IPS-18a (cell line): Measurements from ENCODE around the gene CDC5L.

Source experiments
- H3K27ac ChIP-seq: one replicate; pipeline ENCODE4 v1.5.1; 2013; ENCODE audit warnings: low read length
- H3K27me3 ChIP-seq: one replicate; pipeline ENCODE4 v1.6.1; 2013; ENCODE audit warnings: mild to moderate bottlenecking, low read length; ENCODE audit not compliant: control insufficient read depth, insufficient read depth
- H3K36me3 ChIP-seq: one replicate; pipeline ENCODE4 v1.6.1; 2013; ENCODE audit warnings: low read depth, low read length; ENCODE audit not compliant: control insufficient read depth
- H3K4me1 ChIP-seq: one replicate; pipeline ENCODE4 v1.6.1; 2013; ENCODE audit warnings: low read depth, low read length; ENCODE audit not compliant: control insufficient read depth
- H3K4me3 ChIP-seq: one replicate; pipeline ENCODE4 v1.5.1; 2013; ENCODE audit warnings: low read length
- H3K9ac ChIP-seq: one replicate; pipeline ENCODE4 v1.6.1; 2013; ENCODE audit warnings: mild to moderate bottlenecking, low read length, moderate library complexity
- H3K9me3 ChIP-seq: one replicate; pipeline ENCODE4 v1.6.1; 2013; ENCODE audit warnings: low read depth, low read length; ENCODE audit not compliant: control insufficient read depth

CDC5L gene

DNA sequence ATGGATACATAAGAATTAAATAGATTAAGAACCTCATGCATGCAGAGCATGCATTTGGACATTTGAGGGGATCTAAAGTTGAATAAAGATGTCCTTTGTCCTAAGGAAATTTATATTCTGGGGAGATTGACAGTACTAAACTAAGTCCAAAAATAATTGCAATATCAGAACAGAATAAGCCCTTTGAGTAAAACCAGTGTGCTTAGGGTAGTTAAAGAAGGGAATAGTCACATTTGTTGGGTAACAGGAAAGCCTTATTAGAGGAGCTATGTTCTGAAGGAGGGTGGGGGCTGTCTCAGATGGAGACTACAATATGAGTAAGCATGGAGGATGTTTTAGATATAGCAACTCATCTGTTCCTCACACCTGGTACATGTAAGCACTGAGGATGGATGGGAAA lies 35.8 kb downstream of the CDC5L start:
- no peaks in the 10 kb centered on the region for H3K27me3 ChIP-seq
- no peaks in the 10 kb centered on the region for H3K4me1 ChIP-seq
- H3K9me3 ChIP-seq: no peaks in the 10 kb centered on the region
- no peak overlapping the region for H3K27ac ChIP-seq
- H3K4me3 ChIP-seq: no peak overlapping the region
- no peak overlapping the region for H3K9ac ChIP-seq
- peaks cover 82% of the 10 kb centered on the region for H3K36me3 ChIP-seq

DNA sequence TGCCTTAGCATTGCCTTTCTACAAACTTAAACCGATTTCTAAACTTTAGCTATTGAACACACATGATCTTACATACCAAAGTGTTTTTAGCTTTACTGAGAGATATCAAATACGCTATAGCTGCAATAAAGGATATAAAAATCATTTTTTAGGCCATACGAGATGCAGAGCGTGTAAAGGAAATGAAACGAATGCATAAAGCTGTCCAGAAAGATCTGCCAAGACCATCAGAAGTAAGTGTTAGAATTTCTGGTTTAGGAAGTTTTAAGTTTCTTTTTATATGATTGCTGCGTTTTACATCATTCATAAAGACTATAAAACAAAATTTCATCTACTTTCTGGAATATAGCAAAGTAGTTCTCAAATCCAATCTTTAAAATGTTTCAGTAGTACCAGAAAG lies 38.4 kb downstream of the CDC5L start:
- Histone ChIP-seq H3K36me3 (peaks cover 78% of the 10 kb centered on the region), H3K9ac (no peak overlapping the region), H3K27ac (no peak overlapping the region), H3K4me1 (no peaks in the 10 kb centered on the region), H3K27me3 (no peaks in the 10 kb centered on the region), H3K4me3 (no peak overlapping the region), H3K9me3 (no peaks in the 10 kb centered on the region)

DNA sequence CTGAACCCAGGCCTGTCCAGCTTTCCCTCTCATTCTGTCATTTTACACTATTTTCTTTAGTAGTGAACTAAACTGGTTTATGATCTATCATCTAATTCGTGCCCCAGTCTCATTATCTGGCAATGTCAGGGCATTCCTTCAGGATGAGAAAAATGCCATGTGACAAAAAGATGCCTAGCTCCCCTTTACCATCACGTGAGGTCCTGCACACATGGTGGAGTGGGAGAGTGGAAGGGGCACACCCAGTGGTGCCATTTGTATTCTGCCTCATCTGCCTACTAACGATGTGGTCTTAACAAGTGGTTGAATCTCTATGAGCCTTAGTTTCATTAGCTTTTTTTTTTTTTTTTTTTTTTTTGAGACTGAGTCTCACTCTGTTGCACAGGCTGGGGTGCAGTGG lies 41.2 kb downstream of the CDC5L start:
- Histone ChIP-seq H3K36me3 (peaks cover 66% of the 10 kb centered on the region), H3K9me3 (no peaks in the 10 kb centered on the region), H3K4me3 (no peak overlapping the region), H3K27me3 (no peaks in the 10 kb centered on the region), H3K4me1 (no peaks in the 10 kb centered on the region), H3K9ac (no peak overlapping the region), H3K27ac (no peak overlapping the region)

- peaks cover 54% of the 10 kb centered on the region for H3K36me3 ChIP-seq
- no peak overlapping the region for H3K27ac ChIP-seq
- no peak overlapping the region for H3K4me3 ChIP-seq
- H3K27me3 ChIP-seq: no peaks in the 10 kb centered on the region
- H3K9me3 ChIP-seq: no peaks in the 10 kb centered on the region
- no peaks in the 10 kb centered on the region for H3K4me1 ChIP-seq
- H3K9ac ChIP-seq: no peak overlapping the region
Measured at GRCh38 chr6:44430326-44430725, 42.8 kb downstream of the CDC5L start.

- peaks cover 47% of the 10 kb centered on the region for H3K36me3 ChIP-seq
- no peaks in the 10 kb centered on the region for H3K4me1 ChIP-seq
- no peak overlapping the region for H3K27ac ChIP-seq
- no peaks in the 10 kb centered on the region for H3K9me3 ChIP-seq
- no peak overlapping the region for H3K4me3 ChIP-seq
- H3K27me3 ChIP-seq: no peaks in the 10 kb centered on the region
- no peak overlapping the region for H3K9ac ChIP-seq
Measured at GRCh38 chr6:44431118-44431725, 43.7 kb downstream of the CDC5L start.

GRCh38 chr6:44432227-44432626 lies 44.7 kb downstream of the CDC5L start:
- no peak overlapping the region for H3K9ac ChIP-seq
- H3K27ac ChIP-seq: no peak overlapping the region
- no peaks in the 10 kb centered on the region for H3K27me3 ChIP-seq
- no peak overlapping the region for H3K4me3 ChIP-seq
- H3K9me3 ChIP-seq: no peaks in the 10 kb centered on the region
- H3K36me3 ChIP-seq: peaks cover 37% of the 10 kb centered on the region
- H3K4me1 ChIP-seq: no peaks in the 10 kb centered on the region

GRCh38 chr6:44432726-44433125 lies 45.2 kb downstream of the CDC5L start:
- H3K9ac ChIP-seq: no peak overlapping the region
- no peaks in the 10 kb centered on the region for H3K4me1 ChIP-seq
- H3K9me3 ChIP-seq: no peaks in the 10 kb centered on the region
- peaks cover 32% of the 10 kb centered on the region for H3K36me3 ChIP-seq
- no peak overlapping the region for H3K4me3 ChIP-seq
- H3K27me3 ChIP-seq: no peaks in the 10 kb centered on the region
- no peak overlapping the region for H3K27ac ChIP-seq

- Histone ChIP-seq H3K27ac (no peak overlapping the region), H3K9me3 (no peaks in the 10 kb centered on the region), H3K36me3 (peaks cover 17% of the 10 kb centered on the region), H3K4me1 (no peaks in the 10 kb centered on the region), H3K27me3 (no peaks in the 10 kb centered on the region), H3K9ac (no peak overlapping the region), H3K4me3 (no peak overlapping the region)
Measured at GRCh38 chr6:44435500-44435899, 48.0 kb downstream of the CDC5L start.

DNA sequence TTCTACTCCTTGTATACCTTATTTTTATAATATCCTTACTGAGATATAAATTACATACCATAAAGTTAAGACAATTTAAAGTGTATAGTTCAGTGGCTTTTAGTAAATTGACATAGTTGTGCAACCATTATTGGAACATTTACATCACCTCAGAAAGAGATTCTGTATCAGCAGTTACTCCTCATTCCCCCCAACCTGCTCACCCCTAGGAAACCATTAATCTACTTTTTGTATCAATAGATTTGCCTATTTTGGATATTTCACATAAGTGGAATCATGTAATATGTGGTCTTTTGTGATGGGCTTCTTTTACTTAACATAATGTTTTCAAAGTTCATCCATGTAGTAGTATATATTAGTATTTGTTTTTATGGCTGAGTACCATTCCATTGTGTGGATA lies 51.3 kb downstream of the CDC5L start:
- Histone ChIP-seq H3K9ac (no peak overlapping the region), H3K4me1 (no peaks in the 10 kb centered on the region), H3K4me3 (no peak overlapping the region), H3K27me3 (no peaks in the 10 kb centered on the region), H3K9me3 (no peaks in the 10 kb centered on the region), H3K27ac (no peak overlapping the region), H3K36me3 (peaks cover 5% of the 10 kb centered on the region)

- H3K27ac ChIP-seq: no peak overlapping the region
- no peaks in the 10 kb centered on the region for H3K4me1 ChIP-seq
- peaks cover 4% of the 10 kb centered on the region for H3K36me3 ChIP-seq
- H3K4me3 ChIP-seq: no peak overlapping the region
- H3K9ac ChIP-seq: no peak overlapping the region
- no peaks in the 10 kb centered on the region for H3K27me3 ChIP-seq
- no peaks in the 10 kb centered on the region for H3K9me3 ChIP-seq
Measured at GRCh38 chr6:44439270-44440045, 52.0 kb downstream of the CDC5L start.

DNA sequence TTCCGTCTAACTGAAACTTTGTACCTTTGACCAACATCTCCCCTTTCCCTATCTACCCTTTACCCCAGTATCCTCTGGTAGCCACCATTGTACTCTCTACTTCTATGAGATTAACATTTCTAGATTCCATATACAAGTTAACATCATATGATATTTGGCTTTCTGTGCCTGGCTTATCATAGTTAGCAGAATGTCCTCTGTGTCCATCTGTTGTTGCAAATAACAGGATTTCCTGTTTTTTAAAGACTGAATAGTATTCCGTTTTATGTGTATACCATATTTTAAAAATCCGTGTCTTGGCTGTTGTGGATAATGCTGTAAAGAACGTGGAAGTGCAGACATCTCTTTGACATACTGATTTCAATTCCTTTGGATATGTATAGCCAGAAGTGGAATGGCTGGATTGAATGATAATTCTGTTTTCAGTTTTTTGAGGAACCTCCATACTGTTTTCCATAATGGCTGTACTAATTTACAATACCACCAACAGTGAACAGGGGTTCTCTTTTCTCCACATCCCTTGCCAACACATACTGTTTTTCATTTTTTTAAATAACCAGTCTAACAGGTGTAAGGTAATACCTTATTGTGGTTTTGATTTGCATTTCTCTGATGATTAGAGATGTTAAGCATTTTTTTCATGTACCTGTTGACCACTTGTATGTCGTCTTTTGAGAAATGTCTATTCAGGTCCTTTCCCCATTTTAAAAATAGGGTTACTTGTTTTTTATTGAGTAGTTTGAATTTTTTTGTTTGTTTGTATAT lies 53.8 kb downstream of the CDC5L start:
- H3K36me3 ChIP-seq: peaks cover 9% of the 10 kb centered on the region
- H3K9me3 ChIP-seq: no peaks in the 10 kb centered on the region
- no peak overlapping the region for H3K4me3 ChIP-seq
- no peaks in the 10 kb centered on the region for H3K4me1 ChIP-seq
- no peaks in the 10 kb centered on the region for H3K27me3 ChIP-seq
- no peak overlapping the region for H3K9ac ChIP-seq
- H3K27ac ChIP-seq: no peak overlapping the region
